PC-3 (cell line): ENCODE data around the gene C2.

Experiments used
- CTCF ChIP-seq: fragments of 300-600 bp; sonication (generic); conservative IDR thresholded peaks from 2 replicates; pipeline ENCODE4 v1.5.1; 2017; ENCODE audit warnings: antibody characterized with exemption, low read depth, mild to moderate bottlenecking, low read length
- EZH2 ChIP-seq: fragments of 300-600 bp; sonication (generic); IDR thresholded peaks from one replicate; pipeline ENCODE4 v1.6.1; 2017; ENCODE audit warnings: antibody characterized with exemption, mild to moderate bottlenecking, low read length; ENCODE audit not compliant: unreplicated experiment

GRCh38 chr6:31947864-31948263 is 20.3 kb downstream of the C2 start:
- TF ChIP-seq CTCF, result no peak
- TF ChIP-seq EZH2, result no peak
